HepG2 (cell line): ENCODE data around the gene PHF23. TPM values are rescaled to one million over a fixed set of nuclear protein-coding genes. Genes with fewer than 3 reads are reported as not detected.

ENCODE experiments used
- CREB3 ChIP-seq: sonication (generic); formaldehyde crosslinking; IDR thresholded peaks from 2 replicates; pipeline ENCODE4 v1.5.0; 2020; ENCODE audit warnings: missing genetic modification reagents
- HOMEZ ChIP-seq: IDR thresholded peaks from 2 replicates; pipeline ENCODE4 v1.6.1; 2016; ENCODE audit warnings: low read depth
- ISX ChIP-seq: sonication (generic); formaldehyde crosslinking; conservative IDR thresholded peaks from 2 replicates; pipeline ENCODE4 v1.5.0; 2020; ENCODE audit warnings: missing genetic modification reagents
- KDM6A ChIP-seq: IDR thresholded peaks from 2 replicates; pipeline ENCODE4 v1.6.1; 2016; ENCODE audit warnings: low read depth
- NFE2 ChIP-seq: sonication (generic); formaldehyde crosslinking; IDR thresholded peaks from 2 replicates; pipeline ENCODE4 v1.4.0; 2020; ENCODE audit warnings: missing genetic modification reagents
- SAFB2 ChIP-seq: sonication (generic); formaldehyde crosslinking; IDR thresholded peaks from 2 replicates; pipeline ENCODE4 v1.5.1; 2020; ENCODE audit warnings: missing genetic modification reagents, low read depth, mild to moderate bottlenecking, borderline replicate concordance
- SMARCC2 ChIP-seq: fragments of 450-650 bp; IDR thresholded peaks from 2 replicates; pipeline ENCODE4 v1.6.1; 2017; ENCODE audit warnings: antibody characterized with exemption, mild to moderate bottlenecking
- ZBTB43 ChIP-seq: sonication (generic); formaldehyde crosslinking; conservative IDR thresholded peaks from 2 replicates; pipeline ENCODE4 v1.4.0; 2020; ENCODE audit warnings: missing genetic modification reagents
- ZMYM3 ChIP-seq: sonication (generic); formaldehyde crosslinking; IDR thresholded peaks from 2 replicates; pipeline ENCODE4 v1.5.1; 2020; ENCODE audit warnings: mild to moderate bottlenecking, missing genetic modification reagents
- ZNF451 ChIP-seq: sonication (generic); formaldehyde crosslinking; IDR thresholded peaks from 2 replicates; pipeline ENCODE4 v1.5.0; 2020; ENCODE audit warnings: mild to moderate bottlenecking, missing genetic modification reagents
- polyA plus RNA-seq, 8 experiments: library from polyadenylated mRNA; depleted of rRNA in 3 of 8; stranded (reverse) in 7 of 8; unstranded in 1 of 8; fragments of >200 nt; fragmentation: Illumina TruSeq in 4 of 8; extraction: Trizol in 4 of 8; gene quantifications; 2 replicates each; pipeline versions ENCODE4 v1.2.1 to v1.2.3, GENCODE V29; 2011 to 2016; ENCODE audit warnings: low read depth in 4 of 8, missing spikeins in 1 of 8, mixed read lengths in 1 of 8; ENCODE audit not compliant: insufficient read depth in 1 of 8
- total RNA-seq, 5 experiments: library from RNA; depleted of rRNA; stranded (reverse); fragments of >200 nt; fragmentation: Illumina TruSeq; extraction: Trizol; gene quantifications; 2 replicates each; pipeline ENCODE4 v1.2.3, GENCODE V29; 2016; ENCODE audit warnings: low read depth in 1 of 5
- TF ChIP-seq, protein P1 (sequence below): sonication (generic); formaldehyde crosslinking; IDR thresholded peaks from 2 replicates; pipeline ENCODE4 v1.4.0; 2020; ENCODE audit warnings: missing genetic modification reagents, borderline replicate concordance
- TF ChIP-seq, protein P2 (sequence below): sonication (generic); formaldehyde crosslinking; IDR thresholded peaks from 2 replicates; pipeline ENCODE4 v1.5.1; 2020; ENCODE audit warnings: missing genetic modification reagents, mild to moderate bottlenecking, borderline replicate concordance
- TF ChIP-seq, protein P3 (sequence below): sonication (generic); formaldehyde crosslinking; IDR thresholded peaks from 2 replicates; pipeline ENCODE4 v1.8.1; 2023; ENCODE audit warnings: mild to moderate bottlenecking, missing genetic modification reagents
- TF ChIP-seq, protein P4 (sequence below): sonication (generic); formaldehyde crosslinking; IDR thresholded peaks from 2 replicates; pipeline ENCODE4 v1.9.0; 2021; ENCODE audit warnings: missing genetic modification reagents, mild to moderate bottlenecking, borderline replicate concordance

Gene PHF23
- total and polyA plus RNA-seq, 2 of the 13 experiments (the other 11 are each of a cell fraction or from before 2014, with no cell fraction given) = 27.6 to 33.2 TPM

DNA sequence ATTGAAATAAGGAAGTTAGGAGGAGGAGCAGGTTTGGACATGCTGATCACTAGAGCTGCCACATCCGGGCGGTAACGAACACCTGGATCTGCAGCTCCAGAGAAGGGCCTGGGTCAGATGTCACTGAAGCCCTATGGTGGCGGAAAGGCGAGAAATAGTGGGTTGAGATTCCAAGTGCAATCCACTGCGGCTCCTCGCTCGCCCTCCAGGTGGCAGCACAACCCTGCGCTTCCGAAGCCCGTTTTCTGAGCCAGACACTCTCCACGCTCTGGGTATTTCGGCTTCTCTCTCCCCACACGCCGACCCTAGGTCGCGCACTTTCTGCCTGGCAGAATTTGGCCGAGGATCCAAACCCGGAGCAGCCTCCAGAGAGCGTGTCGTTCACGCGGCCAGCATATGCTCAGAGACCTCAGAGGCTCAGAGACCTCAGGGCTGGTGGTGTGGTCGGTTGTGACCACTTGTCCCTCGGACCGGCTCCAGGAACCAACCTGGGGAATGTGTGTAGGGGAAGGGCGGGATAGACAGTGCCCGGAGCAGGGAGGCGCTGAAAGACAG, 41.3 kb upstream of the PHF23 start (continued):
- TF ChIP-seq, protein P1, sequence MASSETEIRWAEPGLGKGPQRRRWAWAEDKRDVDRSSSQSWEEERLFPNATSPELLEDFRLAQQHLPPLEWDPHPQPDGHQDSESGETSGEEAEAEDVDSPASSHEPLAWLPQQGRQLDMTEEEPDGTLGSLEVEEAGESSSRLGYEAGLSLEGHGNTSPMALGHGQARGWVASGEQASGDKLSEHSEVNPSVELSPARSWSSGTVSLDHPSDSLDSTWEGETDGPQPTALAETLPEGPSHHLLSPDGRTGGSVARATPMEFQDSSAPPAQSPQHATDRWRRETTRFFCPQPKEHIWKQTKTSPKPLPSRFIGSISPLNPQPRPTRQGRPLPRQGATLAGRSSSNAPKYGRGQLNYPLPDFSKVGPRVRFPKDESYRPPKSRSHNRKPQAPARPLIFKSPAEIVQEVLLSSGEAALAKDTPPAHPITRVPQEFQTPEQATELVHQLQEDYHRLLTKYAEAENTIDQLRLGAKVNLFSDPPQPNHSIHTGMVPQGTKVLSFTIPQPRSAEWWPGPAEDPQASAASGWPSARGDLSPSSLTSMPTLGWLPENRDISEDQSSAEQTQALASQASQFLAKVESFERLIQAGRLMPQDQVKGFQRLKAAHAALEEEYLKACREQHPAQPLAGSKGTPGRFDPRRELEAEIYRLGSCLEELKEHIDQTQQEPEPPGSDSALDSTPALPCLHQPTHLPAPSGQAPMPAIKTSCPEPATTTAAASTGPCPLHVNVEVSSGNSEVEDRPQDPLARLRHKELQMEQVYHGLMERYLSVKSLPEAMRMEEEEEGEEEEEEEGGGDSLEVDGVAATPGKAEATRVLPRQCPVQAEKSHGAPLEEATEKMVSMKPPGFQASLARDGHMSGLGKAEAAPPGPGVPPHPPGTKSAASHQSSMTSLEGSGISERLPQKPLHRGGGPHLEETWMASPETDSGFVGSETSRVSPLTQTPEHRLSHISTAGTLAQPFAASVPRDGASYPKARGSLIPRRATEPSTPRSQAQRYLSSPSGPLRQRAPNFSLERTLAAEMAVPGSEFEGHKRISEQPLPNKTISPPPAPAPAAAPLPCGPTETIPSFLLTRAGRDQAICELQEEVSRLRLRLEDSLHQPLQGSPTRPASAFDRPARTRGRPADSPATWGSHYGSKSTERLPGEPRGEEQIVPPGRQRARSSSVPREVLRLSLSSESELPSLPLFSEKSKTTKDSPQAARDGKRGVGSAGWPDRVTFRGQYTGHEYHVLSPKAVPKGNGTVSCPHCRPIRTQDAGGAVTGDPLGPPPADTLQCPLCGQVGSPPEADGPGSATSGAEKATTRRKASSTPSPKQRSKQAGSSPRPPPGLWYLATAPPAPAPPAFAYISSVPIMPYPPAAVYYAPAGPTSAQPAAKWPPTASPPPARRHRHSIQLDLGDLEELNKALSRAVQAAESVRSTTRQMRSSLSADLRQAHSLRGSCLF = no peak
- TF ChIP-seq ZBTB43 (CRISPR knock-in tag) = no peak
- no peak for TF ChIP-seq CREB3 (CRISPR knock-in tag)
- TF ChIP-seq, protein P2, sequence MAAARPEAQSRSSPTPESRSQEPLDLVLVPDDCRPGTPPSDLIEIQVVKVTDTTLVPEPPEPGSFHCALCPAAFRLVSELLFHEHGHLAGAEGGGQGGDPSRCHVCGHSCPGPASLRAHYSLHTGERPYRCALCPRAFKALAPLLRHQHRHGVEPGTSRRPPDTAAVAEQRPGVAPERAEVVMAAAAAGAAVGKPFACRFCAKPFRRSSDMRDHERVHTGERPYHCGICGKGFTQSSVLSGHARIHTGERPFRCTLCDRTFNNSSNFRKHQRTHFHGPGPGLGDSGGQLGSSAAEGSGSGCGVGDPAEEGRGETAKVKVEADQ (CRISPR knock-in tag) = 0 out of 2 replicates have a peak, but pooled peaks have one; percentile 72
- TF ChIP-seq ZMYM3 (CRISPR knock-in tag) = no peak
- TF ChIP-seq, protein P3, sequence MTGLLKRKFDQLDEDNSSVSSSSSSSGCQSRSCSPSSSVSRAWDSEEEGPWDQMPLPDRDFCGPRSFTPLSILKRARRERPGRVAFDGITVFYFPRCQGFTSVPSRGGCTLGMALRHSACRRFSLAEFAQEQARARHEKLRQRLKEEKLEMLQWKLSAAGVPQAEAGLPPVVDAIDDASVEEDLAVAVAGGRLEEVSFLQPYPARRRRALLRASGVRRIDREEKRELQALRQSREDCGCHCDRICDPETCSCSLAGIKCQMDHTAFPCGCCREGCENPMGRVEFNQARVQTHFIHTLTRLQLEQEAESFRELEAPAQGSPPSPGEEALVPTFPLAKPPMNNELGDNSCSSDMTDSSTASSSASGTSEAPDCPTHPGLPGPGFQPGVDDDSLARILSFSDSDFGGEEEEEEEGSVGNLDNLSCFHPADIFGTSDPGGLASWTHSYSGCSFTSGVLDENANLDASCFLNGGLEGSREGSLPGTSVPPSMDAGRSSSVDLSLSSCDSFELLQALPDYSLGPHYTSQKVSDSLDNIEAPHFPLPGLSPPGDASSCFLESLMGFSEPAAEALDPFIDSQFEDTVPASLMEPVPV (CRISPR knock-in tag) = peak; percentile 66; the same call in 1 of the 2 replicates
- peak; percentile 76; the same call in 1 of the 2 replicates for TF ChIP-seq ZNF451 (CRISPR knock-in tag)
- TF ChIP-seq, protein P4, sequence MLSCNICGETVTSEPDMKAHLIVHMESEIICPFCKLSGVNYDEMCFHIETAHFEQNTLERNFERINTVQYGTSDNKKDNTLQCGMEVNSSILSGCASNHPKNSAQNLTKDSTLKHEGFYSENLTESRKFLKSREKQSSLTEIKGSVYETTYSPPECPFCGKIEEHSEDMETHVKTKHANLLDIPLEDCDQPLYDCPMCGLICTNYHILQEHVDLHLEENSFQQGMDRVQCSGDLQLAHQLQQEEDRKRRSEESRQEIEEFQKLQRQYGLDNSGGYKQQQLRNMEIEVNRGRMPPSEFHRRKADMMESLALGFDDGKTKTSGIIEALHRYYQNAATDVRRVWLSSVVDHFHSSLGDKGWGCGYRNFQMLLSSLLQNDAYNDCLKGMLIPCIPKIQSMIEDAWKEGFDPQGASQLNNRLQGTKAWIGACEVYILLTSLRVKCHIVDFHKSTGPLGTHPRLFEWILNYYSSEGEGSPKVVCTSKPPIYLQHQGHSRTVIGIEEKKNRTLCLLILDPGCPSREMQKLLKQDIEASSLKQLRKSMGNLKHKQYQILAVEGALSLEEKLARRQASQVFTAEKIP (CRISPR knock-in tag) = no peak
- TF ChIP-seq NFE2 = no peak
- TF ChIP-seq HOMEZ = 0 out of 2 replicates have a peak, but pooled peaks have one; percentile 22
- no peak; the same call in 1 of the 2 replicates for TF ChIP-seq SAFB2 (CRISPR knock-in tag)
- no peak for TF ChIP-seq SMARCC2
- no peak for TF ChIP-seq ISX (CRISPR knock-in tag)
- TF ChIP-seq KDM6A (CRISPR knock-in tag) = no peak
